ENCODE results near the gene ANO10. TPM values are rescaled to one million over a fixed set of nuclear protein-coding genes. Genes with fewer than 3 reads are reported as not detected.
A peak's percentile ranks its signal among the peaks of the same experiment; 100 is the strongest.
"Not testable (repeated sequence)": the region's sequence is repeated elsewhere in the genome, so short reads cannot be mapped to it uniquely, and the experiment has no call there.

ANO10 gene
- total RNA-seq, 2 donors from 2014 or later, result 9.6 to 11.3 TPM

DNA sequence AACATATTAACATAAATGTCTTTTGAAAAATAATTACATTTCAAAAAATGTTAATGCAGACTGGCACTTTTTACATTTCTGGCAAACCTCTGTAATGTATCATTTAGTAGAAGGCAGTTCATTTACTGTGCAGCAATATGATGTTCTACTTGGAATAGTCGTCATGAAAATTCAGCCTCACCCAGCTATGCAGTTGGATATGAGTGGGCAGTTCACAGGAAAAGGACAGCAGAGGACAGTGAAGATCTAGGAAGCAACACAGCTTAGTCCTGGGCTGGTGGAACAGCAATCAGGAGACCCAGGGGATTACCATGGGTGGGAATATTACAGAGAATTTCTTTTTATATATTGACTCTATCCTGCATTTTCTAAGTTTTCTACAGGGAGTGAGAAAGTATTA lies 63.6 kb downstream of the ANO10 start:
- Histone ChIP-seq H3K27me3 (no peaks in the 10 kb centered on the region), H3K36me3 (no peaks in the 10 kb centered on the region)
- DNase-seq (ENCODE audit: low spot score), result no peak

DNA sequence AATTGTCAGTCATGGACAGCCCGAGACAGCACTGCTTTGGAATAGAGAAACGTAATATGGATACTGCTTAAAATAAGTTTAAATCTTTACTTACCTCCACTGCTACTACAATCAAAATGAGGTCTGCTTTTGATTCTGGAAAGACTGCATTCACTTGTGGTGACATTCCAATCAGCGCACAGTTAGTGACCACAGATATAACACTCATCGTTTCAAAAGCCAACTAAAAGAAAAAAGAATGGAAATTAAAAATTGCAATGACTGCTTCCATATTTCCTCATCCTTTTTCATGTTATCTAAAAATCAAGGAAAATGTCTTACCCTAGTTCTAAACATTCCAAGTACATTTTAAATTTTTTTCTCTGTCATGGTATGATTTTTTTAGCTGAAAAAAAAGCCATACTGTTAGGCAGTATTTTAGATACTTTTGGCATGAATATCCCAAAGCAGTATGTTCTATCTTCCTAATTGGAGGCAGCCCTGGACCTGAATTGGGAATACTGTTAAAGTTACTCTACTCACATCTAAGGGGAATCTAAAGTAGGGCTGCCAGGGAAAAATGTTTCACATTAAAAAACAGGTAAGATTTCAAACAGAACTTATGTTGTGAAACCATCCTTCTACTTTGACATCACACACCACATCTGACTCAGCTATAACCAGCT lies 72.1 kb downstream of the ANO10 start:
- Histone ChIP-seq H3K27me3 (no peaks in the 10 kb centered on the region), H3K4me1 (no peaks in the 10 kb centered on the region), H3K9me3 (no peaks in the 10 kb centered on the region), H3K4me3 (no peak overlapping the region), H3K36me3 (no peaks in the 10 kb centered on the region), H3K27ac (no peak overlapping the region)
- no peak for DNase-seq (ENCODE audit: low spot score)
- TF ChIP-seq, protein P1, sequence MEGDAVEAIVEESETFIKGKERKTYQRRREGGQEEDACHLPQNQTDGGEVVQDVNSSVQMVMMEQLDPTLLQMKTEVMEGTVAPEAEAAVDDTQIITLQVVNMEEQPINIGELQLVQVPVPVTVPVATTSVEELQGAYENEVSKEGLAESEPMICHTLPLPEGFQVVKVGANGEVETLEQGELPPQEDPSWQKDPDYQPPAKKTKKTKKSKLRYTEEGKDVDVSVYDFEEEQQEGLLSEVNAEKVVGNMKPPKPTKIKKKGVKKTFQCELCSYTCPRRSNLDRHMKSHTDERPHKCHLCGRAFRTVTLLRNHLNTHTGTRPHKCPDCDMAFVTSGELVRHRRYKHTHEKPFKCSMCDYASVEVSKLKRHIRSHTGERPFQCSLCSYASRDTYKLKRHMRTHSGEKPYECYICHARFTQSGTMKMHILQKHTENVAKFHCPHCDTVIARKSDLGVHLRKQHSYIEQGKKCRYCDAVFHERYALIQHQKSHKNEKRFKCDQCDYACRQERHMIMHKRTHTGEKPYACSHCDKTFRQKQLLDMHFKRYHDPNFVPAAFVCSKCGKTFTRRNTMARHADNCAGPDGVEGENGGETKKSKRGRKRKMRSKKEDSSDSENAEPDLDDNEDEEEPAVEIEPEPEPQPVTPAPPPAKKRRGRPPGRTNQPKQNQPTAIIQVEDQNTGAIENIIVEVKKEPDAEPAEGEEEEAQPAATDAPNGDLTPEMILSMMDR (IDR thresholded peaks at IDR 0.05), result no peak

More for the DNA sequence above, 63.6 kb downstream of the ANO10 start:
- Histone ChIP-seq H3K27ac (no peak overlapping the region), H3K4me3 (no peak overlapping the region), H3K4me1 (no peaks in the 10 kb centered on the region), H3K9me3 (no peaks in the 10 kb centered on the region)
- TF ChIP-seq, protein P1 (IDR thresholded peaks at IDR 0.05), result no peak

DNA sequence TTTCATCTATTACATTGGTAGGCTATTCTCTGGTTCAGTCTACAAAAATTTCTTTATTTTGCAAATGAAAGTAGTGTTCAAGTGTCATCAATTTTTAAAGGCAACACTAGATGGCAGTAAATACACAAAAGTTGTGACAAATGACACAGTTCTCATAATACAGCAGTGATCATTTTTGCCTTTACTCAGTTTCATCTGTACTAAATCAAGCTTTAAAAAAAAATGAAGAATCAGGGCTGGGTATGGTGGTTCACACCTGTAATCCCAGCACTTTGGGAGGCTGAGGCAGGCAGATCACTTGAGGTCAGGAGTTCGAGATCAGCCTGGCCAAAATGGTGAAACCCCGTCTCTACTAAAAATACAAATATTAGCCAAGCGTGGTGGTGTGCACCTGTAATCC lies 77.5 kb downstream of the ANO10 start:
- H3K4me3 ChIP-seq; DNase-seq (ENCODE audit: low spot score); H3K36me3 ChIP-seq; H3K4me1 ChIP-seq; H3K27me3 ChIP-seq; H3K9me3 ChIP-seq; H3K27ac ChIP-seq: not testable (repeated sequence)
- TF ChIP-seq, protein P1 (IDR thresholded peaks at IDR 0.05), result peak; percentile 25 to 72

DNA sequence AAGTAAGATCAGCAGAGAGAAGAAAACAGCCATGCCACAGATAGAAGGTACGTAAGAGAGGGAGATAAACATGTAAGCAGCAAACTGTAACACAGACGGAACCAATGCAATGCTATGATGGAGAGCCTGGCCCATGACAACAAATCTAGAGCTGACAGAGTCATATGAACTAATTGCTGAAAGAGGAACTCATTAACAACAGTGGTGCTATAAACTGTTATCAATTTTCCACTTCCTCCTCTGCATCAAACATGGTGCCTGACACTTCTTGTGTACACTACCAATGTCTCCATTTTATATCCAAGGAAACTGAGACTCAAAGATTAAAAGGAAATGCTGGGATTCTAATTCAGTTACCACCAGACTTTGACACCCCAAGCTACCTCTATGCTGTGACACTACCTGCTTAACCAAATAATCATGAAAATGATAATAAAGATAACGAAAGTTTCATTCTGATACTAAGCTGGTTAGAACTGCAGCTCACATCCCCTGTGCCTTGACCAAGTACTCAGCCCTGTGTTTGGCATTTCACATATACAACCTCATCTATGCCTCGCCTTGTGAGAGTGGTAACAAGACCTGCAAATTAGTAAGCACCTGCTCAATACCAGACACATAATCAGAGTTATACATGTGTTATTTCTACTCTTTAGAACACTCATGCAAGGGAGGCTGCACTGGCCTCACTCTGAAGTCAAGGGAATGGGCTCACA lies 79.3 kb downstream of the ANO10 start:
- DNase-seq (ENCODE audit: low spot score), result no peak
- H3K9me3 ChIP-seq, result no peaks in the 10 kb centered on the region
- TF ChIP-seq, protein P1 (IDR thresholded peaks at IDR 0.05), result no peak
- H3K27ac ChIP-seq, result no peak overlapping the region
- no peaks in the 10 kb centered on the region for H3K4me1 ChIP-seq
- no peaks in the 10 kb centered on the region for H3K27me3 ChIP-seq
- H3K36me3 ChIP-seq, result no peaks in the 10 kb centered on the region
- no peak overlapping the region for H3K4me3 ChIP-seq

DNA sequence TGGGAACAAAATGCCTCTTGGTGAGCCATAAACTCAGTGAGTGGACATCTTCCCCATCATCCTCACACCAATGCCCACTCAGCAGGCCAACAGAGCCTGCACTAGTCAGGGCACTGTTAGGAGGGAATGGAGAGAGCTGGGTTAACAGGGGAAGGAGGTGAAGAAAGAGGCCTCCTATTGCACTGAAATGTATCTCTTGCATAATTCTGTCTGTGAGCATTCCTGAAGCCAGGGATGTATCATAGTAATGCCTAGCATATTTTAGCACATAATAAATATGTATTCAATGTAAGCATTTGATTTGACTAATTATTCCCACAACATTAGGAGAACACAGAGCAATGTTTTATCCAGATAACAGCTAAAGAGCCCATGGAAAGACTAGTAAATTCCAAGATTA lies 81.2 kb downstream of the ANO10 start:
- Histone ChIP-seq H3K36me3 (no peaks in the 10 kb centered on the region), H3K4me3 (no peak overlapping the region), H3K27me3 (no peaks in the 10 kb centered on the region), H3K4me1 (no peaks in the 10 kb centered on the region), H3K9me3 (no peaks in the 10 kb centered on the region), H3K27ac (no peak overlapping the region)
- no peak for DNase-seq (ENCODE audit: low spot score)
- TF ChIP-seq, protein P1 (IDR thresholded peaks at IDR 0.05), result no peak
